GM06990 (cell line): ENCODE measurements around the gene LY86.

Source experiments
- DNase-seq: peaks from one replicate; pipeline ENCODE4 v3.0.0-alpha.2; 2011; ENCODE audit not compliant: insufficient read length; ENCODE audit errors: extremely low read depth
- H3K27me3 ChIP-seq: replicated peaks from 2 replicates; pipeline ENCODE4 v1.6.0; 2011; ENCODE audit warnings: low read length; ENCODE audit not compliant: control insufficient read depth, insufficient read depth
- H3K36me3 ChIP-seq: 2 replicates; pipeline ENCODE4 v1.5.1; 2011; ENCODE audit warnings: low read length; ENCODE audit not compliant: control insufficient read depth, insufficient read depth
- H3K4me3 ChIP-seq: replicated peaks from 2 replicates; pipeline ENCODE4 v1.5.1; 2011; ENCODE audit warnings: low read depth, mild to moderate bottlenecking, control low read depth, low read length
- CTCF ChIP-seq: IDR thresholded peaks from 2 replicates; pipeline ENCODE4 v1.5.1; 2011; ENCODE audit warnings: low read length, control low read depth, mild to moderate bottlenecking, inconsistent platforms; ENCODE audit not compliant: insufficient read depth, poor library complexity, severe bottlenecking

LY86 gene

GRCh38 chr6:6566766-6567165 lies 21.8 kb upstream of the LY86 start:
- H3K4me3 ChIP-seq: no peak overlapping the region
- no peaks in the 10 kb centered on the region for H3K27me3 ChIP-seq
- no peak for DNase-seq
- TF ChIP-seq CTCF: no peak
- H3K36me3 ChIP-seq: peaks cover 20% of the 10 kb centered on the region

GRCh38 chr6:6569096-6569810 lies 19.3 kb upstream of the LY86 start:
- no peaks in the 10 kb centered on the region for H3K27me3 ChIP-seq
- H3K4me3 ChIP-seq: no peak overlapping the region
- DNase-seq: no peak
- H3K36me3 ChIP-seq: peaks cover 16% of the 10 kb centered on the region
- TF ChIP-seq CTCF: no peak

- Histone ChIP-seq H3K36me3 (peaks cover 16% of the 10 kb centered on the region), H3K4me3 (no peak overlapping the region), H3K27me3 (no peaks in the 10 kb centered on the region)
- no peak for TF ChIP-seq CTCF
- no peak for DNase-seq
Measured at GRCh38 chr6:6569811-6570164, 18.7 kb upstream of the LY86 start.

GRCh38 chr6:6570929-6571671 lies 17.4 kb upstream of the LY86 start:
- Histone ChIP-seq H3K4me3 (no peak overlapping the region), H3K36me3 (peaks cover 17% of the 10 kb centered on the region), H3K27me3 (no peaks in the 10 kb centered on the region)
- TF ChIP-seq CTCF: no peak
- DNase-seq: no peak

GRCh38 chr6:6575143-6575542 lies 13.4 kb upstream of the LY86 start:
- no peak for TF ChIP-seq CTCF
- no peak overlapping the region for H3K4me3 ChIP-seq
- no peaks in the 10 kb centered on the region for H3K27me3 ChIP-seq
- H3K36me3 ChIP-seq: peaks cover 4% of the 10 kb centered on the region; the same call in 1 of the 2 replicates
- no peak for DNase-seq
